Sigmoid colon (tissue), 7 donors: ENCODE results near the gene CDNF. TPM values are rescaled to one million over a fixed set of nuclear protein-coding genes. Genes with fewer than 3 reads are reported as not detected.

Experiments
- DNase-seq: peaks from one replicate; pipeline ENCODE4 v3.0.0-alpha.2; 2019
- H3K27ac ChIP-seq, 4 donors: fragments of 200-600 bp; sonication (generic); one replicate each; pipeline ENCODE4 v1.5.1; 2016 to 2019; ENCODE audit warnings: mild to moderate bottlenecking in 1 of 4
- H3K27me3 ChIP-seq, 3 donors: fragments of 200-600 bp; sonication (generic); one replicate each; pipeline ENCODE4 v1.5.1; 2019; ENCODE audit warnings: mild to moderate bottlenecking in 1 of 3
- H3K36me3 ChIP-seq, 4 donors: fragments of 200-600 bp; sonication (generic); one replicate each; pipeline ENCODE4 v1.5.1; 2016 to 2019
- H3K4me1 ChIP-seq, 4 donors: fragments of 200-600 bp; sonication (generic); one replicate each; pipeline ENCODE4 v1.5.1; 2017 to 2019
- H3K4me3 ChIP-seq, 4 donors: fragments of 200-600 bp; sonication (generic); one replicate each; pipeline ENCODE4 v1.5.1; 2017 to 2019; ENCODE audit warnings: mild to moderate bottlenecking in 2 of 4, moderate library complexity in 1 of 4
- H3K9me3 ChIP-seq, 4 donors: fragments of 200-600 bp in 3 of 4; sonication (generic) in 3 of 4; one replicate each; pipeline versions ENCODE4 v1.5.1 to v1.6.1; 2013 to 2019
- EP300 ChIP-seq, 4 donors: sonication (generic); formaldehyde crosslinking; IDR thresholded peaks; one replicate each; pipeline ENCODE4 v1.6.1; 2017; ENCODE audit warnings: antibody characterized with exemption in 4 of 4
- POLR2A ChIP-seq, 2 donors: fragments of 450-650 bp; IDR thresholded peaks; one replicate each; pipeline ENCODE4 v1.6.1; 2016; ENCODE audit warnings: antibody characterized with exemption in 2 of 2, mild to moderate bottlenecking in 2 of 2, moderate library complexity in 2 of 2
- POLR2AphosphoS5 ChIP-seq, 4 donors: sonication (generic); formaldehyde crosslinking; IDR thresholded peaks; one replicate each; pipeline ENCODE4 v1.6.1; 2017; ENCODE audit warnings: antibody characterized with exemption in 4 of 4
- WGBS, 2 donors: extraction: QIAGEN DNeasy Blood & Tissue Kit; methylation state at CpG; one replicate each; pipeline ENCODE4 v1.1.7; 2013; 5-methylcytosine and 5-hydroxymethylcytosine counted together
- intact Hi-C: fragments of 100-400 bp; cut with DNase I; formaldehyde crosslinking; loops from one replicate; pipeline ENCODE4 v1.15.1; 2023
- polyA plus RNA-seq, 3 donors: library from polyadenylated mRNA; stranded (reverse); fragments of 200-250 nt; gene quantifications; one replicate each; pipeline ENCODE4 v1.2.3, GENCODE V29; 2013
- total RNA-seq, 4 donors: library from RNA; depleted of rRNA; stranded (reverse); fragments of >200 nt; gene quantifications; one replicate each; pipeline ENCODE4 v1.1.0, GENCODE V29; 2016
- TF ChIP-seq, protein P1 (sequence below), 4 experiments: fragments of 450-650 bp in 3 of 4; fragments of 200-600 bp in 1 of 4; IDR thresholded peaks; one replicate each; pipeline ENCODE4 v1.5.1; 2016 to 2019; ENCODE audit warnings: antibody characterized with exemption in 4 of 4, mild to moderate bottlenecking in 3 of 4, moderate library complexity in 2 of 4
- donor health status: healthy with polysubstance abuse.
- donor health status: Bipolar disorder and iron deficiency.
- donor health status: healthy.

The CDNF gene
- total and polyA plus RNA-seq, 7 donors: 0.95 to 2.9 (median 1.8) TPM; not detected in 3

DNA sequence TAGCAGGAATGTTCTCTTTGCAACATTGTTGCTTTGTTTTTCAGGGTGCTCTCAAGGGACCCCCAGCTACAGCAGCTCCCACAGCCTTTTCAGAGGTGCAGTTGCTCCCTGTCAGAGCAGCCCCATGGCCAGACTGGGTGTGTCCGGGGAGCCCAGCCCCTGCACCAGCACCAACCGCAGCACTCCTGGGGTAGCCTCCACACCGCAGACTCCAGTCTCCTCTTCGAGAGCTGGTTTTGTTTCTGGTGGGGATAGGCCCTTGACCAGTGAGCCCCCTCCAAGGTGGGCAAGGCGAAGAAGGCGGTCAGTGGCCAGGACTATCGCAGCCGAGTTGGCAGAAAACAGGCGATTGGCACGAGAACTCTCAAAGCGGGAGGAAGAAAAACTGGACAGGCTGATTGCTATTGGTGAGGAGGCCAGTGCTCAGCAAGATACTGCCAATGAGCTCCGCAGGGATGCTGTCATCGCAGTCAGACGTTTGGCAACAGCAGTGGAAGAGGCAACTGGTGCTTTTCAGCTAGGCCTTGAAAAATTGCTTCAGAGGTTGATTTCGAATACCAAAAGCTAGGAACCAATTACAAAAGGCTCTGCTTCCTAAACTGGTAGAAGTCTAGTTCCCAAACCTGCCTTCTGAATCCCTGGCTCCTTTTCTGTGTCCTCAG lies 5.6 kb upstream of the CDNF start:
- Histone ChIP-seq H3K4me1 (peaks cover 0 to 16% (median 12%) of the 10 kb centered on the region in 4 donors), H3K36me3 (peaks cover 13 to 54% (median 26%) of the 10 kb centered on the region in 4 donors), H3K27me3 (no peaks in the 10 kb centered on the region), H3K27ac (no peak overlapping the region), H3K4me3 (no peak overlapping the region), H3K9me3 (no peaks in the 10 kb centered on the region)
- no peak for TF ChIP-seq POLR2AphosphoS5 (IDR thresholded peaks at IDR 0.05)
- TF ChIP-seq EP300 (IDR thresholded peaks at IDR 0.05): no peak
- 95 to 96% methylated on average over 15 of the region's 15 CpGs for WGBS, 2 donors
- intact Hi-C loops: no loop called here
- no peak for DNase-seq

DNA sequence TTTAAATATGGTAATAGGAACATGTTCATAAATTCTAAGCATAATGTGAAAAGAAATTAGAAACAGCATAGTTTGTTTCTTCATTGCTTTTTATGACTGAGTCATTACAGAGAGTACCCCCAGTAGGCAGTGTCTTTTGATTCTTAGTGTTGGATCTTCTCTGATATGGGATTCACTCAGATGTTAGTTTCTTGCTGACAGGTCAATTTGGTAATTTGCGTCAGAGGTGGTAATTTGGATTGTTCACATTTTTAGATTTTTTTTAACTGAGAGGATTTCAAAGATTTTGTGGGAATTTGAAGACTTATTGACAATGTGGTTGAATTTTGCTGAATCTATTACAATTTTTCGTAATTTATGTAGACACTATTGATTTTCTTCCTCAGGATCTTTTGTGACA lies 2.3 kb upstream of the CDNF start:
- 94 to 96% methylated on average over 2 of the region's 2 CpGs for WGBS, 2 donors
- intact Hi-C loops: no loop called here
- Histone ChIP-seq H3K4me3 (no peak overlapping the region), H3K36me3 (peaks cover 13 to 52% (median 25%) of the 10 kb centered on the region in 4 donors), H3K4me1 (peaks cover 0 to 27% (median 17%) of the 10 kb centered on the region in 4 donors), H3K27me3 (no peaks in the 10 kb centered on the region), H3K9me3 (no peaks in the 10 kb centered on the region), H3K27ac (no peak overlapping the region)
- TF ChIP-seq EP300 (IDR thresholded peaks at IDR 0.05): no peak
- TF ChIP-seq POLR2AphosphoS5 (IDR thresholded peaks at IDR 0.05): no peak
- TF ChIP-seq, protein P1, sequence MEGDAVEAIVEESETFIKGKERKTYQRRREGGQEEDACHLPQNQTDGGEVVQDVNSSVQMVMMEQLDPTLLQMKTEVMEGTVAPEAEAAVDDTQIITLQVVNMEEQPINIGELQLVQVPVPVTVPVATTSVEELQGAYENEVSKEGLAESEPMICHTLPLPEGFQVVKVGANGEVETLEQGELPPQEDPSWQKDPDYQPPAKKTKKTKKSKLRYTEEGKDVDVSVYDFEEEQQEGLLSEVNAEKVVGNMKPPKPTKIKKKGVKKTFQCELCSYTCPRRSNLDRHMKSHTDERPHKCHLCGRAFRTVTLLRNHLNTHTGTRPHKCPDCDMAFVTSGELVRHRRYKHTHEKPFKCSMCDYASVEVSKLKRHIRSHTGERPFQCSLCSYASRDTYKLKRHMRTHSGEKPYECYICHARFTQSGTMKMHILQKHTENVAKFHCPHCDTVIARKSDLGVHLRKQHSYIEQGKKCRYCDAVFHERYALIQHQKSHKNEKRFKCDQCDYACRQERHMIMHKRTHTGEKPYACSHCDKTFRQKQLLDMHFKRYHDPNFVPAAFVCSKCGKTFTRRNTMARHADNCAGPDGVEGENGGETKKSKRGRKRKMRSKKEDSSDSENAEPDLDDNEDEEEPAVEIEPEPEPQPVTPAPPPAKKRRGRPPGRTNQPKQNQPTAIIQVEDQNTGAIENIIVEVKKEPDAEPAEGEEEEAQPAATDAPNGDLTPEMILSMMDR (IDR thresholded peaks at IDR 0.05): no peak
- TF ChIP-seq POLR2A (IDR thresholded peaks at IDR 0.05): no peak
- DNase-seq: no peak

DNA sequence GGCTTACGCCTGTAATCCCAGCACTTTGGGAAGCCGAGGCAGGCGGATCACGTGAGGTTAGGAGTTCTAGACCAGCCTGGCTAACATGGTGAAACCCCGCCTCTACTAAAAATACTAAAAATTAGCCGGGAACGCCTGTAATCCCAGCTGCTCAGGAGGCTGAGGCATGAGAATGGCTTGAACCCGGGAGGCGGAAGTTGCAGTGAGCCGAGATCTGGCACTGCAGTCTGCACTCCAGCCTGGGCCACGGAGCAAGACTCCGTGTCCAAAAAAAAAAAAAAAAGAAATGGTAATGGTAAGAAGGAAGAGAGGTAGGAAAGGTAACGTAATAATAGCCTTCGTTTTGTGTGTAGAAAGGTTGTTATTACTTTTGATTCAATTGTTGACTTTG lies 1.5 kb upstream of the CDNF start:
- Histone ChIP-seq H3K4me1 (peaks cover 0 to 27% (median 17%) of the 10 kb centered on the region in 4 donors), H3K36me3 (peaks cover 13 to 43% (median 22%) of the 10 kb centered on the region in 4 donors), H3K27ac (peak overlapping the region; percentile 90 to 96 (median 95)), H3K27me3 (no peaks in the 10 kb centered on the region), H3K9me3 (no peaks in the 10 kb centered on the region), H3K4me3 (peak overlapping the region; percentile 86 to 95 (median 90))
- 4 to 13% methylated on average over 14 of the region's 14 CpGs for WGBS, 2 donors
- TF ChIP-seq, protein P1 (IDR thresholded peaks at IDR 0.05): no peak
- TF ChIP-seq POLR2AphosphoS5 (IDR thresholded peaks at IDR 0.05) (no peak), POLR2A (IDR thresholded peaks at IDR 0.05) (no peak), EP300 (IDR thresholded peaks at IDR 0.05) (no peak)
- no peak for DNase-seq
- intact Hi-C loops: loop anchor here (2.0 to 10.0 kb wide), 6 partner anchors 40 to 1054 kb away; partner anchors contain the start of genes FAM171A1, MEIG1 and SUV39H2

DNA sequence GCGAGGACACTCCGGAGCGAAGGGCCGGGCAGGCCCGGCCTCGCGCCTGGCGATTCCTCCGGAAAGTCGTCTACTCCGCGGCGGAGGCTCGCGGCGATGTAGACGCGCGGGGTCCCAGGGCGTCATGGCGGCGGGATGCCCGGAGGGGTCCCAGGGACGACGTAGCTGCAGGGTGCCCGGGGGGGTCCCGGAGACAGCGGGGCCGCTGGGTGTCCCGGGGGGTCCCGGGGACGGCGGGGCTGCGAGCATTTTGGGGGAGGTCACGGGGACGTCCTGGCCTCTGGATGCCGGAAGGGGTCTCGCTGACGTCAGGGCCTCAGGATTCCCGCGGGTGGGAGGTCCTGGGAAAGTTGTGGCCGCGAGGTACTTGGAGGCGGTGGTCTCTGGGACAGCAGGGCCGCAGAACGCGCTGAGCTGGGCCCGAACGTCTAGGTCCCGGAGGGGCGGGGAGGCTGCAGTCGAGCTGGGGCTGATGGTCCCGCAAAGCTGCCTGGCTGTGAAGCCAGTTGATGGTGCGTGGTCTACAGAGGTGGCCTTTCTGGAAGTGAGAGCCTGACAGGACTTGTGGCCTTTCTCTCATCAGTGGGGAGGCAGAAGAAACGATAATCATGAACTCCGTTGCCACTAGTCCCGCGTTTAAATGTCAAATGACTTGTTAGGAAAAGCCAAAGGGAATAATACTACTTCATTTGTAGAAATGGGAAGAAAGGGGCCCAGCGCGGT lies 906 bp upstream of the CDNF start:
- DNase-seq: peak; percentile 72
- H3K4me1 ChIP-seq: peaks cover 0 to 27% (median 17%) of the 10 kb centered on the region in 4 donors

More for the DNA sequence above, 906 bp upstream of the CDNF start:
- no peaks in the 10 kb centered on the region for H3K9me3 ChIP-seq
- TF ChIP-seq EP300 (IDR thresholded peaks at IDR 0.05) (no peak), POLR2AphosphoS5 (IDR thresholded peaks at IDR 0.05) (no peak), POLR2A (IDR thresholded peaks at IDR 0.05) (no peak)
- TF ChIP-seq, protein P1 (IDR thresholded peaks at IDR 0.05): no peak
- peak overlapping the region; percentile 90 to 96 (median 95) for H3K27ac ChIP-seq
- 0 to 1% methylated on average over 60 of the region's 60 CpGs for WGBS, 2 donors
- H3K4me3 ChIP-seq: peak overlapping the region; percentile 86 to 95 (median 90)
- intact Hi-C loops: loop anchor here (2.0 to 10.0 kb wide), 6 partner anchors 40 to 1054 kb away; partner anchors contain the start of genes FAM171A1, MEIG1 and SUV39H2
- no peaks in the 10 kb centered on the region for H3K27me3 ChIP-seq
- H3K36me3 ChIP-seq: peaks cover 13 to 38% (median 20%) of the 10 kb centered on the region in 4 donors
